HepG2 (cell line): ENCODE results near the gene KRTAP29-1. TPM values are rescaled to one million over a fixed set of nuclear protein-coding genes. Genes with fewer than 3 reads are reported as not detected.

ENCODE experiments used
- ATAC-seq: fragments of 200-7000 bp; cut with Tn5 transposase; 3 replicates; pipeline ENCODE4 v1.9.1; 2020; ENCODE audit warnings: mild to moderate bottlenecking, moderate library complexity
- BruUV-seq: library from RNA; stranded (reverse); fragments of 400-500 nt; replicated peaks from 2 replicates; lab custom pipeline; 2021; lab: Mats Ljungman, UMichigan
- CTCF ChIA-PET: fragments of 300-600 bp; formaldehyde crosslinking; extraction: SDS; loops from one replicate; lab custom pipeline; 2021; ENCODE audit warnings: low total read pairs, inconsistent platforms, low intra/inter-chr PET ratio; lab: Yijun Ruan, JAX
- POLR2A ChIA-PET: fragments of 350-600 bp; sonication (Branson Sonifier 250); formaldehyde crosslinking; loops from one replicate; lab custom pipeline; 2020; ENCODE audit warnings: antibody characterized with exemption, inconsistent platforms; lab: Yijun Ruan, JAX
- DNase-seq: peaks from one replicate; pipeline ENCODE4 v3.0.0-alpha.2; 2015; ENCODE audit warnings: low spot score
- FAIRE-seq: peaks from 3 replicates; lab custom pipeline; 2011; peaks lifted over from hg19 to GRCh38; lab: Jason Lieb, UNC
- H2AFZ ChIP-seq: one replicate; pipeline ENCODE4 v1.6.1; 2011; ENCODE audit warnings: low read length, inconsistent platforms
- H3K27ac ChIP-seq: fragments of 300-600 bp; 3 replicates; pipeline ENCODE4 v1.8.0; 2011; ENCODE audit warnings: mixed run types, mild to moderate bottlenecking, mixed read lengths, low read length, inconsistent platforms; ENCODE audit not compliant: insufficient read depth; ENCODE audit errors: extremely low read length
- H3K27me3 ChIP-seq, 2 experiments: fragments of 200-600 bp in 1 of 2; 2 replicates in 1 of 2; 3 replicates in 1 of 2; pipeline versions ENCODE4 v1.6.0 to v1.8.0; 2011; ENCODE audit warnings: low read length in 2 of 2, mild to moderate bottlenecking in 2 of 2, moderate library complexity in 2 of 2, inconsistent platforms in 1 of 2; ENCODE audit not compliant: insufficient read depth in 2 of 2, control insufficient read depth in 1 of 2
- H3K36me3 ChIP-seq, 2 experiments: fragments of 200-600 bp in 1 of 2; replicated peaks in 1 of 2; 2 replicates in 1 of 2; 3 replicates in 1 of 2; pipeline versions ENCODE4 v1.5.1 to v1.8.0; 2011; ENCODE audit warnings: low read length in 2 of 2, inconsistent platforms in 1 of 2; ENCODE audit not compliant: insufficient read depth in 2 of 2, control insufficient read depth in 1 of 2
- H3K4me1 ChIP-seq: 2 replicates; pipeline ENCODE4 v1.5.1; 2012; ENCODE audit warnings: low read length, inconsistent platforms; ENCODE audit not compliant: insufficient read depth
- H3K4me2 ChIP-seq: 2 replicates; pipeline ENCODE4 v1.6.0; 2011; ENCODE audit warnings: low read depth, low read length, inconsistent platforms
- H3K4me3 ChIP-seq, 3 experiments: fragments of 200-600 bp in 1 of 3; sonication (generic), shearing (Covaris generic) in 1 of 3; replicated peaks in 1 of 3; 2 replicates each; pipeline ENCODE4 v1.5.1; 2011 to 2016; ENCODE audit warnings: low read length in 3 of 3, inconsistent platforms in 2 of 3, low read depth in 2 of 3, mild to moderate bottlenecking in 2 of 3, control low read depth in 1 of 3, mixed read lengths in 1 of 3; ENCODE audit not compliant: insufficient read depth in 1 of 3
- H3K79me2 ChIP-seq: one replicate; pipeline ENCODE4 v1.6.1; 2011; ENCODE audit warnings: low read length, inconsistent platforms; ENCODE audit not compliant: insufficient read depth
- H3K9ac ChIP-seq: 2 replicates; pipeline ENCODE4 v1.6.0; 2011; ENCODE audit warnings: mild to moderate bottlenecking, low read depth, low read length, inconsistent platforms; ENCODE audit not compliant: insufficient read depth
- H3K9me3 ChIP-seq: 2 replicates; pipeline ENCODE4 v1.5.1; 2012; ENCODE audit warnings: mild to moderate bottlenecking, low read length
- H4K20me1 ChIP-seq: 2 replicates; pipeline ENCODE4 v1.6.0; 2011; ENCODE audit warnings: inconsistent platforms, mild to moderate bottlenecking, low read length, moderate library complexity; ENCODE audit not compliant: insufficient read depth
- ATF7 ChIP-seq, 2 experiments: fragments of 450-650 bp in 1 of 2; sonication (generic) in 1 of 2; formaldehyde crosslinking in 1 of 2; IDR thresholded peaks; 2 replicates each; pipeline versions ENCODE4 v1.4.0 to v1.6.1; 2016 to 2020; ENCODE audit warnings: antibody characterized with exemption in 1 of 2, mild to moderate bottlenecking in 1 of 2, missing genetic modification reagents in 1 of 2
- CREB1 ChIP-seq, 2 experiments: fragments of 450-650 bp in 1 of 2; IDR thresholded peaks; 2 replicates each; pipeline ENCODE4 v1.6.1; 2016 to 2017; ENCODE audit warnings: control low read depth in 1 of 2, mild to moderate bottlenecking in 1 of 2, missing compliant biosample characterization in 1 of 2, missing genetic modification characterization in 1 of 2
- CSRNP1 ChIP-seq: sonication (generic); formaldehyde crosslinking; IDR thresholded peaks from 2 replicates; pipeline ENCODE4 v1.8.1; 2023; ENCODE audit warnings: mild to moderate bottlenecking, missing genetic modification reagents
- ELF1 ChIP-seq: sonication (generic); formaldehyde crosslinking; IDR thresholded peaks from 2 replicates; pipeline ENCODE4 v1.4.0; 2020; ENCODE audit warnings: missing genetic modification reagents
- GABPB1 ChIP-seq: IDR thresholded peaks from 2 replicates; pipeline ENCODE4 v1.6.1; 2016; ENCODE audit warnings: mild to moderate bottlenecking, missing genetic modification reagents, moderate library complexity, missing compliant biosample characterization
- GMEB1 ChIP-seq: sonication (generic); formaldehyde crosslinking; IDR thresholded peaks from 2 replicates; pipeline ENCODE4 v1.5.1; 2020; ENCODE audit warnings: missing genetic modification reagents, mild to moderate bottlenecking, borderline replicate concordance
- HES4 ChIP-seq: sonication (generic); formaldehyde crosslinking; IDR thresholded peaks from 2 replicates; pipeline ENCODE4 v1.9.0; 2021; ENCODE audit warnings: mild to moderate bottlenecking, missing genetic modification reagents, borderline replicate concordance
- SOX5 ChIP-seq: IDR thresholded peaks from 2 replicates; pipeline ENCODE4 v1.6.1; 2016; ENCODE audit warnings: borderline replicate concordance
- TP53 ChIP-seq: sonication (generic); formaldehyde crosslinking; conservative IDR thresholded peaks from 2 replicates; pipeline ENCODE4 v1.4.0; 2020; ENCODE audit warnings: missing genetic modification reagents
- ZBTB10 ChIP-seq: sonication (generic); formaldehyde crosslinking; IDR thresholded peaks from 2 replicates; pipeline ENCODE4 v1.4.0; 2020; ENCODE audit warnings: missing genetic modification reagents, borderline replicate concordance
- ZNF772 ChIP-seq: sonication (generic); formaldehyde crosslinking; IDR thresholded peaks from 2 replicates; pipeline ENCODE4 v1.5.0; 2020; ENCODE audit warnings: mild to moderate bottlenecking, missing genetic modification reagents
- WGBS: methylation state at CpG from one replicate; pipeline ENCODE4 v1.1.6; 2017; ENCODE audit warnings: low lambda C conversion rate; 5-methylcytosine and 5-hydroxymethylcytosine counted together
- in situ Hi-C: cut with HindIII; loops from 2 replicates; pipeline ENCODE4 v1.10.0; 2017; ENCODE audit warnings: low pct_unique_long_range_greater_than_20kb; ENCODE audit not compliant: extremely low pct_ligation_motif_present
- intact Hi-C: fragments of 100-400 bp; cut with micrococcal nuclease; formaldehyde crosslinking; loops from one replicate; pipeline ENCODE4 v1.10.0; 2022; ENCODE audit not compliant: unreplicated experiment
- polyA plus RNA-seq, 8 experiments: library from polyadenylated mRNA; depleted of rRNA in 3 of 8; stranded (reverse) in 7 of 8; unstranded in 1 of 8; fragments of >200 nt; fragmentation: Illumina TruSeq in 4 of 8; extraction: Trizol in 4 of 8; gene quantifications; 2 replicates each; pipeline versions ENCODE4 v1.2.1 to v1.2.3, GENCODE V29; 2011 to 2016; ENCODE audit warnings: low read depth in 4 of 8, missing spikeins in 1 of 8, mixed read lengths in 1 of 8; ENCODE audit not compliant: insufficient read depth in 1 of 8
- total RNA-seq, 5 experiments: library from RNA; depleted of rRNA; stranded (reverse); fragments of >200 nt; fragmentation: Illumina TruSeq; extraction: Trizol; gene quantifications; 2 replicates each; pipeline ENCODE4 v1.2.3, GENCODE V29; 2016; ENCODE audit warnings: low read depth in 1 of 5
- TF ChIP-seq, protein P1 (sequence below): sonication (generic); formaldehyde crosslinking; IDR thresholded peaks from 2 replicates; pipeline ENCODE4 v1.5.0; 2020; ENCODE audit warnings: mild to moderate bottlenecking, missing genetic modification reagents

The KRTAP29-1 gene
- total and polyA plus RNA-seq, 2 of the 13 experiments (the other 11 are each of a cell fraction or from before 2014, with no cell fraction given), result not detected

DNA sequence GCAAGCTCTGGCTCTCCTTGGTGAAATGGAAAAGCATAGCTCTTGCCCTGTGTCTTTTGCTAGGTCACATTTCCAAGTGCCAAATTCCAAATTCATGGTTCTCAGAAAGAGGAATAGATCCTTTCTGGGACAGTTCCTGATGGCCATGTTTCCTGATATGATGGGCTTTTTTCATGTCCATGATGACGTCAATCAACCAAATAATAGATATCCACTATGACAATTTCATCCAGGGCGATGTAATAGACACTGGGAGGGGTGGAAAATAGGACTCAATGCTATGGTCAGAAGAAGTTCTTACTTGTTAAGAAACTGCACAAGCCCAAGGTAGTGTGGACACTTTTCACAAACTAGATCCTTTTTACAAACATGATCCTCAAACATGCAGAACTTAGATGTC is 48.5 kb upstream of the KRTAP29-1 start:
- FAIRE-seq, result no peak
- Histone ChIP-seq H3K4me3 (no peak overlapping the region), H3K9me3 (no peaks in the 10 kb centered on the region), H3K4me1 (no peaks in the 10 kb centered on the region), H4K20me1 (no peaks in the 10 kb centered on the region), H3K27me3 (peaks cover 0 to 7% of the 10 kb centered on the region in 2 experiments; a peak in 2 of 5 replicates), H3K36me3 (no peaks in the 10 kb centered on the region), H2AFZ (no peak overlapping the region), H3K27ac (no peak overlapping the region), H3K4me2 (no peak overlapping the region), H3K9ac (no peak overlapping the region), H3K79me2 (no peaks in the 10 kb centered on the region)
- no TSS peak for BruUV-seq
- no peak for TF ChIP-seq HES4 (CRISPR knock-in tag)
- TF ChIP-seq, protein P1, sequence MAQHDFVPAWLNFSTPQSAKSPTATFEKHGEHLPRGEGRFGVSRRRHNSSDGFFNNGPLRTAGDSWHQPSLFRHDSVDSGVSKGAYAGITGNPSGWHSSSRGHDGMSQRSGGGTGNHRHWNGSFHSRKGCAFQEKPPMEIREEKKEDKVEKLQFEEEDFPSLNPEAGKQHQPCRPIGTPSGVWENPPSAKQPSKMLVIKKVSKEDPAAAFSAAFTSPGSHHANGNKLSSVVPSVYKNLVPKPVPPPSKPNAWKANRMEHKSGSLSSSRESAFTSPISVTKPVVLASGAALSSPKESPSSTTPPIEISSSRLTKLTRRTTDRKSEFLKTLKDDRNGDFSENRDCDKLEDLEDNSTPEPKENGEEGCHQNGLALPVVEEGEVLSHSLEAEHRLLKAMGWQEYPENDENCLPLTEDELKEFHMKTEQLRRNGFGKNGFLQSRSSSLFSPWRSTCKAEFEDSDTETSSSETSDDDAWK (CRISPR knock-in tag), result no peak
- peak; percentile 85 for TF ChIP-seq ATF7 (IDR thresholded peaks at IDR 0.05)
- no peak for TF ChIP-seq ATF7 (CRISPR knock-in tag; IDR thresholded peaks at IDR 0.05)
- TF ChIP-seq ZBTB10 (CRISPR knock-in tag), result no peak
- no peak for TF ChIP-seq ZNF772 (CRISPR knock-in tag)
- no peak for TF ChIP-seq GMEB1
- TF ChIP-seq CSRNP1 (CRISPR knock-in tag), result no peak
- no peak for TF ChIP-seq TP53 (CRISPR knock-in tag)
- TF ChIP-seq CREB1 (IDR thresholded peaks at IDR 0.05), result peak; percentile 92
- no peak for TF ChIP-seq CREB1 (CRISPR knock-in tag; IDR thresholded peaks at IDR 0.05)
- no peak for TF ChIP-seq GABPB1 (CRISPR knock-in tag)
- TF ChIP-seq ELF1 (CRISPR knock-in tag), result no peak
- no peak for TF ChIP-seq SOX5 (CRISPR knock-in tag)
- CTCF ChIA-PET, result no interaction called here
- POLR2A ChIA-PET, result no interaction called here
- intact Hi-C loops, result no loop called here
- 0% methylated on average over 2 of the region's 2 CpGs for WGBS
- in situ Hi-C loops, result no loop called here
- ATAC-seq, result no peak
- no peak for DNase-seq
